NOMO-1 treated with dmso at 0.1 percent for 144 hours (cell line): ENCODE data around the gene CAD.
A peak's percentile ranks its signal among the peaks of the same experiment; 100 is the strongest.
"Not testable (repeated sequence)": the region's sequence is repeated elsewhere in the genome, so short reads cannot be mapped to it uniquely, and the experiment has no call there.

ENCODE experiments used
- DNase-seq: peaks from one replicate; lab custom pipeline; 2025; ENCODE audit not compliant: unreplicated experiment; lab: John Stamatoyannopoulos, UW

The CAD gene

DNA sequence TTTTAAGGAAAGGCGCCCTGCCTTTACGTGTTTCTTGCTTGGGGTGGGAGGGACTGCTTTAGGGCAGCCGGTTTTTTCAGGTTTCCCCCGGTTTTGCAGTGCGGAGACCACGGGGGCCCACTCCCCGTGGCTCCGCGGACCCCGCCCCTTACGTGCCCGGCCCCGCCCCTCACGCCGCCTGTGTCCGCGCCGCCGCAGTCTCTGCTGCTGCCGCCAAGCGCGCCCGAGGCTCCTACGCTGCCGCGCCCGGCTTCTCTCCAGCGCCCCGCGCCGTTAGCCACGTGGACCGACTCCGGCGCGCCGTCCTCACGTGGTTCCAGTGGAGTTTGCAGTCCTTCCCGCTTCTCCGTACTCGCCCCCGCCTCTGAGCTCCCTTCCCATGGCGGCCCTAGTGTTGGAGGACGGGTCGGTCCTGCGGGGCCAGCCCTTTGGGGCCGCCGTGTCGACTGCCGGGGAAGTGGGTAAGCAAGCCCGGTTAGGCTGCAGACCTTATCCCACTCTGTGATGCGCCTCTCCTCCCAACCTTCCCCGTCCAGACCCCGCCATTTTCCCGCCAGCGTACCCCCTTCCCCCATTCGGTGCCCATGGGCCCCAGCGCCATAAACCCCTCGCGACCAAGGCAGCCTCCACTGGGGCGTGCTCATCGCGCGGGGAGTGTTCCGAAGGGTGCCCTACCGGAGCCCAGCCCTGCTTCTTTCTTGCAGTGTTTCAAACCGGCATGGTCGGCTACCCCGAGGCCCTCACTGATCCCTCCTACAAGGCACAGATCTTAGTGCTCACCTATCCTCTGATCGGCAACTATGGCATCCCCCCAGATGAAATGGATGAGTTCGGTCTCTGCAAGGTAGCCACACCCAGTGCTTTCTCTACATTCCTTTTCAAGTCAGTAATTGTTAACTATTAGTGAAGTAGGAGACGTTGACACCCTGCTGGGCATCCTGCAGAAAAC, at the start of gene CAD:
Gene CAD (plus strand): TSS at position 197 of the 949 bp plus-strand sequence. CDS start 183 bp downstream, at position 380.
- peak; percentile 83 for DNase-seq

- no peak for DNase-seq
Observed at GRCh38 chr2:27170581-27171337, 46.4 kb upstream of the CAD start.

GRCh38 chr2:27171351-27171848, 45.8 kb upstream of the CAD start:
- no peak for DNase-seq

DNA sequence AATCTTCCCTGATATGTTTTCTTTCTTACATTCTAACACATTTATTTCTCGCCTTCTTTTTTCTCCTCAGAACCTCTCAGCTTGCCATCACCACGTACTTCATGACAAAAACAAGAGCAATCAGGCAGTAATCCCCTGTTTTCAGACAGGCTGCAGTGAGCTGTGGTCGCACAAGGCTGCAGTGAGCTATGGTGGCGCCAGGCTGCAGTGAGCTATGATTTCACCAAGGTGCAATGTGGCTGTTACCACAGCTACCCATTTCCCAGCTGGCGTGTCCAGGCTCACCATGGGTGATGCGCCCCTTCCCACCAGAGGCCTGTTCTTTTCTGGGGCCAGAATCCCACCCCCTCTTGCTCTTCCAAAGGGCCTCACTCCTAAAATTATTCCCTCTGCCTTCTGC, 42.5 kb upstream of the CAD start:
- no peak for DNase-seq

- no peak for DNase-seq
Observed at GRCh38 chr2:27175330-27175729, 41.8 kb upstream of the CAD start.

DNA sequence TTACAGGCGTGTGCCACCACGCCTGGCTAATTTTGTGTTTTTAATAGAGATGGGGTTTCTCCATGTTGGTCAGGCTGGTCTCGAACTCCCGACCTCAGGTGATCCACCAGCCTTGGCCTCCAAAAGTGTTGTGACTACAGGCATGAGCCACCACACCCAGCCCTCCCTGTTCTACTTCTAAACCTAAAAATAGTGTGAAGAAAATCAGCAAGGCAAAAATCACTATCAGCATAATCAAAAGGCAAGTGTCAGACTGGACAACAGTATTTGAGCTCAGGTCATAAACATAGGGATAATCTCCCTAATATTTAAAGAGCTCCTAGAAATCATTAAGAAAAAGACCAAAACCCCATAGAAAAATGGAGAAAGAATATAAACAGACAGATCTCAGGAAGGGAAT, 41.4 kb upstream of the CAD start:
- DNase-seq, result not testable (repeated sequence)

DNA sequence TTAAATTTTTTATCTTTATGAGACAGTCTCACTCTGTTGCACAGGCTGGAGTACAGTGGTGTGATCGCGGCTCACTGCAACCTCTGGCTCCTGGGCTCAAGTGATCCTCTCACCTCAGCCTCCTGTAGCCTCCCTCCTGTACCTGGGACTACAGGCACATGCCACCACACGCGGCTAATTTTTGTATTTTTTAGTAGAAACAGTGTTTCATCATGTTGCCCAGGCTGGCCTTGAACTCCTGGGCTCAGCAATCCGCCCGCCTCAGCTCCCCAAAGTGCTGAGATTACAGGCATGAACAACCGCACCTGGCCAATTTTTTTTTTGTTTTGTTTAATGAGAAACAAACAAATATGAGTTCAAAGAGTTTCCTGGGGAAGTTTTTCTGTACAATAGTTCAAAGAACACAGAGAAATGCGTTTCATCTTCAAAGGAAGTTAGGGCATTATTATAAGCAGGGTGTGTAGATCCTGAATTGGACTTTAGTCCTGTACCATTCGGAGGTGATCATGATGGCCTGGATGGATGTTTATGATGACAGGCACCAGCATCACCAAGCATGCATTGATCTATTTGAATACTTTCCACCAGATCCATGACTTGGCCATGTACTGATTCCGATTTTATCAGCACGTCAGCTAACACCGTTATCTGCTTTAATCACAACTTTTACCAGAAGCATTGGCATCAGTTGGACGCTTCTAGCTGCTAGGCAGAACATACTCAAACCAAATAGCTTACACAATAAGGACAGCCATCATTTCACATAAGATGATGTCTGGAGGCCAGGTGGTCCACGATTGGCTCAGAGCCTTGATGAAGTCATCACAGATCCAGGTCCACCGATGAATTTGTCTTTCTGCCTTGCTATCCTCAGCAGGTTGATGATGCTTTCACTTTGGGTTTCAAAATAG, 39.5 kb upstream of the CAD start:
- no peak for DNase-seq

DNA sequence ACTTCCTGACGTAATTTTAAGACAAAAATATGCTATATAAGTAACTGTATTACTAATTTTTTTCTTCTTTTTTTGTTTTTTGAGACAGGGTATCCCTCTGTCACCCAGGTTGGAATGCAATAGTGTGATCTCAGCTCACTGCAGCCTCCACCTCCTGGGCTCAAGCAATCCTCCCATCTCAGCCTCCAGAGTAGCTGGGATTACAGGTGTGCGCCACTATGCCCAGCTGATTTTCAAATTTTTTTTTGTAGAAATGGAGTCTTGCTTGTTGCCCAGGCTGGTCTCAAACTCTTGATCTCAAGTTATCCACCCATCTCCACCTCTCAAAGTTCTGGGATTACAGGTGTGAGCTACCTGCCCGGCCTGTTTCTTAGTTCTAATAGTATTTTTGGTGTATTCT, 38.7 kb upstream of the CAD start:
- no peak for DNase-seq

GRCh38 chr2:27179344-27180000, 37.7 kb upstream of the CAD start:
- no peak for DNase-seq

DNA sequence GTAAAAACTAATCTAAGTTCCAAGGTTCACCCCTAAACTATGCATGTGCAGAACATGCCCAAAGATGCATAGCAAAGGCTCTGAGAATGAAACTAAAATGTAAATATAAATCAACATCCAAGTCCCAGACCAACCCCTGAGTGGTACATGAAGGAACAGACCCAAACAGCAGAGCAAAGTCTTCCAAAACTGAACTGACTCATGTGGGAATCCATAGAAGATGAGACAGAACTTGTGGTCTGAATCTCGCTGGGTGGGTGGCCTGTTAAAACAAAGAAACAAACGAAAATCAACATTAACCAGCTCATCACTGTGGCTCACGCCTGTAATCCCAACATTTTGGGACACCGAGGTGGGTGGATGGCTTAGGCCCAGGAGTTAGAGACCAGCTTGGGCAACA, 34.8 kb upstream of the CAD start:
- no peak for DNase-seq

- DNase-seq, result no peak
Observed at GRCh38 chr2:27184115-27184514, 33.1 kb upstream of the CAD start.

GRCh38 chr2:27185331-27186026, 31.7 kb upstream of the CAD start:
- DNase-seq, result peak; percentile 35

GRCh38 chr2:27186613-27187345, 30.4 kb upstream of the CAD start:
- DNase-seq, result no peak

GRCh38 chr2:27189989-27190388, 27.2 kb upstream of the CAD start:
- DNase-seq, result no peak

DNA sequence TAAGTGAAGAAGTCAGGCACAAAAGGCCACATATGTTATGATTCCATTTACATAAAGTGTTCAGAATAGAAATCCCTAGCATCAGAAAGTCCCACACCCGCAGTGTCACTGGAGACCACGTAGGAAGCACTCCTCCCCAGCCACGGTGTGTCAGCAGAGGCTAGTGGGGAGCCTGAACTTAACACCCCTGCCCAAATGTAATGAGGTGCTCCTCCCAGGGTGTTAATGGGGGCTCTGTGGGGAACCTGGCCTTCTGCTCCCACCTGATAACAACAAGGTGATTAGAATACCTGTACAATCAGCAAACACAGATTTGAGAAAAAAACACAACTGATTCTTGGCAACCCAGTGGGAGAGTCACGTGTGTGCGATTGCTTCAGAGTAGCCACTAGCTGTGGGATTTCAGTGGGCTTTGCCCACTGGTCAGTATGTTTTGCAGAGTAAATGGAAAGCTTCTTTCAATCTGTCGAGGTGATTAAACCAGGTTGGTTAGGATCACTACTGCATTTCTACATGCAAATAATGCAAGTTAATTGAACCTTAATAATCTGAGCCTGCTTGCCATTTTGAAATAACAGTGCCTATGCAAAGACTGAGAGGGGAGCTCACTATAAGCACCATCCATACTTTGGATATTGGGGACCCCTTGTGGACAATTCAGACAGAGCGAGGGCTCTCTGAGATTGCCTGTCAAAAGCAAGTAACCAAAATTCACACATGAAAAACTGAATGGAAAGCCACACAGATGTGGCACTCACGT, 25.9 kb upstream of the CAD start:
- DNase-seq, result peak; percentile 48

DNA sequence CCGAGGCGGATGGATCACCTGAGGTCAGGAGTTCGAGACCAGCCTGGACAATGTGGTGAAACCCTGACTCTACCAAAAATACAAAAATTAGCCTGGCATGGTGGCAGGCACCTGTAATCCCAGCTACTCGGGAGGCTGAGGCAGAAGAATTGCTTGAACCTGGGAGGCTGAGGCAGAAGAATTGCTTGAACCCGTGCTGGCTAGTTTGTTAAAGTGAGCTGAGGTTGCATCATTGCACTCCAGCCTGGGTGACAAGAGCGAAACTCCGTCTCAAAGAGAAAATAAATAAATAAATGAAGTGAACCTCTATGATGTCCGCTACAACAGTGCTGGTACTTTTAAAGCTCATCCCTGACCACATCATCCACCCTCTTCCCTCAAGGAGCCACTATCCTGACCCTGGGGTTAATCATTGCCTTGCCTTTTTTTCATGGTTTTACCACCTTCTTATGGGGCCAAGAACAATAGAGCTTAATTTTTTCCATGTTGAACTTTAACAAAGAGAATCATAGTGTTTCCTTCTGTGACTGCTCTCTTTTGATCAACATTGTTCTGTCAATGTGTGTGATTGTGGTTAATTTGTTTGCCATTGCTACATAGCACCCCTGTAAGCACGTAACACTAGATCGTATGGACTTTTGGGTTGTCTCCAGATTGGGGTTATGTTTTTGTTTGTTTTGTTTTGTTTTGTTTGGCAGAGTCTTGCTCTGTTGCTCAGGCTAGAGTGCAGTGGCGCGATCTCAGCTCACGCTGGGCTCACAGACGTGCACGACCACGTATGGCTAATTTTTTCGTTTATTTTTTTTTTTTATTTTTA, 22.4 kb upstream of the CAD start:
- DNase-seq, result no peak

- DNase-seq, result not testable (repeated sequence)
Observed at GRCh38 chr2:27195799-27196198, 21.4 kb upstream of the CAD start.
